NCI-H128 (cell line): Measurements from ENCODE around the gene LCN1.
A peak's percentile ranks its signal among the peaks of the same experiment; 100 is the strongest.

Experiments
- DNase-seq: peaks from one replicate; lab custom pipeline; 2025; ENCODE audit not compliant: unreplicated experiment; lab: John Stamatoyannopoulos, UW

The LCN1 gene

GRCh38 chr9:135488013-135488330 lies 33.3 kb upstream of the LCN1 start:
- no peak for DNase-seq

- no peak for DNase-seq
Observed at GRCh38 chr9:135488527-135488926, 32.7 kb upstream of the LCN1 start.

- DNase-seq = no peak
Observed at GRCh38 chr9:135489188-135489906, 31.9 kb upstream of the LCN1 start.

GRCh38 chr9:135490166-135490870 lies 30.9 kb upstream of the LCN1 start:
- no peak for DNase-seq

DNA sequence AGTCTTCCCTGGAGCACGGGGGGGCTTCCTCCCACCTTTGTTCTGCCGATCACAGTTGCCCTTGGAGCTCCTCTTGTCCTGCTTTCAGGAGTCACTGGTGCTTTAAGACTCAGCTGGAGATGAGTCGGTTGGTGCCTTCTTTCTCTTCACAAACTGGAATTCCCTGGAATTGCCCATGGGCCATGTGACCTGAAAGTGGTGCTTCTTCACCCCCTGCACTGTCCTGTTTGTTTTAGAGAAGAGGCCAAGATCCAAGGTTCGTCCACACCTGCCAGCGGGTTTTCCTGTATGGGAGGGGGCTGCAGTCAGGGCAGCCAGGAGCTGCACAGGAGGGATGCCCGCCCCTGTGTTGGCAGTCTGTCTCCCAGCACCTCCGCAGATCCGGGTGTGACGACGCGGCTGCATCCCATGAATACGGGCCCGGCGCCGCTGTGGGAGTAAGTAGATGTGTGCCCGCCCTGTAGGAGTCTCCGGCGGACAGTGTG lies 30.2 kb upstream of the LCN1 start:
- DNase-seq = no peak

GRCh38 chr9:135491764-135492163 lies 29.5 kb upstream of the LCN1 start:
- no peak for DNase-seq

DNA sequence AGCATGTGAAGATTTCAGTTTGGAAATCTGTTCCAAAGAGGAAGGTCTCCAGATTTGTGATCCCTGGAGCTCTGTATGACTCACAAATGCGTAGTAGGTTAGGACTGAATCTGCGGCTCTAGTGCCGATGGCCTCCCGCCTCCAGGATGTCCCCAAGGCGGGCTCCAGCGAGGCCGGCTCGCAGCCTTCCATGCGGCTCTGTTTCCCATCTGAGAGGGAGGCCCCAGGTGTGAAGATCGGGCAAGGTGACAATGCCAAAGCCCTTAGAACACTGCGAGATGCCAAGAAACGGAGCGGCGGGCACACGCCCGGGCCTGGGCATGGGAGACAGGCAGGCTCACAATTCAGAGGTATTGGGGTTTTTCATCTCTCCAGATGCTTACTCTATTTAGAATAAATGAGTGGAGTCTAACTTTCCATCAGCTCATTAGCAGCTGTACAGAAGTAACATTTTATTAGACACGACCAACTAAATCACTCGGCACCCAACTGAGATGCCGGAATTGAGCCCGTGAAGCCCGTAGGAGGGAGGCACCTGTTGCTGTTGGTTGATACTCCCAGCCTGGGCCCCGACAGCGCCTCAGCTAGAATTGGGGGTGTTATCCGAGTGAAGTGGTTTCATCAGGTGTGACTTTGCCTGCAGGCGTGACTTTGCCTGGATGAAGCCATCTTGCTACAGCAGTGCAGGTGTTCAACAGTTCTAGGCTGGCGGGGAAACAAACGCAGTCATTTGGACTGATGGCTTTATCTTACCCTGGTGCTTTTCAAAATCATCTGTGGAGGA lies 28.2 kb upstream of the LCN1 start:
- no peak for DNase-seq

DNA sequence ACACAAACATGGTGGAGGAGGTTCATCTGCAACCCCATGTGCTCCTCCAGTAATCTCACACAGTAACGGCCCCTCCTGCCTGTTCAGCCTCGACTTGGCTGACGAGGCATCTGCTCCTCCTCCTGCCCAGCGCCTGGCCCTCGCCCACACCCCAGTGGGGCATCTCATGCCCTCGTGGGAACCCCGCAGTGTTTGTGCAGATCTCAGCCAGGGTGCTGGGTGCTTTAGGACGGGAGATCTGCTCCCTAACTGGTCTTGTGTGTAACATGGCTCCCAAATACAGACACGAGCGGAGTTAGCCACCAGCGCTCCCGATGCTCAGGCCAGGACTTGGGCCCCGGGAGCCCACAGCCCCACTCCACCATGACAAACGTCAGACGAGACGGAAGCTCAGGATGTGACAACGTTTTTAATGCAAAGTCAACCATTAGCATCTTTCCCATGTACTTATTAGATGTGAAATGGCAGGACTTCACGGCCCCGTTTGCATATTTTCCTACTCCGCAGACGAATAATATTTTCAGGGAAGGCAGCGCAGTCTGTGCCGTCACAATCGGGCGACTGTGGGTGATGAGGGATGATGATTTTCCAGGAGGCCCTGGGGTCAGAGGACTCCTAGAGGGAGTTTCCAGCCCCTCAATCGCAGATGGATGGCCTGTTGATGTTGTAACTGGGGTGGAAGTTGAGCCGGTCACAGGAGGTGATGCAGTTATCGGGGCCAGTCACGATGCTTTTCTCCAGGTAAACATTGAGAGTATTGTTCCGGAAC lies 26.3 kb upstream of the LCN1 start:
- no peak for DNase-seq

DNA sequence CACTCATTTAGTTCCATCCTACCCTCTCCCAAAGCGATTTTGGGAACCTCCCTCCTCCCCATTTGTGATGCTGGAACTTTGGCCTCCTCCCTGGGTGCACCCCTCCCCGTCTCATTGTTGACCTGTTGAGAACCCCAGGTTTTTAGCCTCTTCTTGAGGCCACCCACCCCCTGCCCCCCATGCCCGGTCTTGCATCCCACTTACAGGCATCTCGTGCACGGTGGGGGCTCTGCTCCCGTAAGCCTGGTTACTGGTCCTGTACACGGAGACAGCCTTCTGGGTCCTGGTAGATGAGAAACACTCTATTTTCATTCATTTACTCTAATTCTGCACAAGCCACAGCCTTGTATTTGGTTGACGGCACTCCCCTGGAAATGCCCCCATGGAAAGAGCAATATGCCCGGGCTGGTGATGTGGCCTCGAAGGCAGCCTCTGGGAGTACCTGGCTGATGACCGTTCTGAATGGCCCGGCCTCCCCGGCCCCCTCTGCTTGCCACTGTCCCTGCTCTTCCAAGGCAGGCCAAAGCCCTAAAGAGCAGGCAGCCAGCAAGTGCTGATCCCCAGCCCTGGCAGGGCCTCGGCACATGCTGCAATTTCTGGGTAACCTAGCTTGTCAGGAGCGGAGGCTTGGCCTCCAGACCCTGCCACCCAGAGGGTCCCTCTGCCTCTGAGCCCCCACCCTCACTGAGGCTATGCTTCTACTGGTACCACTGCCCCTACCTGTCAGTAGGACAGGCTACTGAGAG lies 22.7 kb upstream of the LCN1 start:
- no peak for DNase-seq

GRCh38 chr9:135499326-135500070 lies 21.7 kb upstream of the LCN1 start:
- DNase-seq = peak; percentile 64

DNA sequence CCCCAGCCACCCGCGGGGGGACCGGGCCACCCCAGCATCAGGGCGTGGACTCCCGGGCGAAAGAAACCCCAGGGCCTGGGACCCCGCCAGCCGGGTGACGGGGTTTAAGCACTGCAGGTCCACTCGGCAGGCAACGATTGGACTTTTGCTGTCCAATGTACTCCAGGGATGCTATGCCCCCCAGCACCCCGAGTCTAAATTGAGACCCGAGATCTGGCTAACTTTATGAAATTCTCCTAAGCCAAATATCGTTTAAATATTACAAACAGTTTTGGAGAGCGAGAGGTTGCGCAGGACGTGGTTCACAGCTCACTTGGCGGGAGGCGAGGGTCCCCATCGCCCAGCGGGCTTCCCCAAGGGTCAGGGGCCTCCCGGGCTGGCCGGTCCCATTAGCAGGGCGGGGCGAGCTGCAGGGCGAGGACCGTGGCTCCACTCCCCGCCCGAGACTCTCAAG lies 21.1 kb upstream of the LCN1 start:
- no peak for DNase-seq

GRCh38 chr9:135500525-135501260 lies 20.5 kb upstream of the LCN1 start, which contains the start of gene MRPS2:
TSS of gene MRPS2 (plus strand) at chr9:135500682. CDS start at chr9:135500711, 29 bp downstream.
- DNase-seq = peak; percentile 74

- DNase-seq = no peak
Observed at GRCh38 chr9:135501261-135502167, 19.7 kb upstream of the LCN1 start.

DNA sequence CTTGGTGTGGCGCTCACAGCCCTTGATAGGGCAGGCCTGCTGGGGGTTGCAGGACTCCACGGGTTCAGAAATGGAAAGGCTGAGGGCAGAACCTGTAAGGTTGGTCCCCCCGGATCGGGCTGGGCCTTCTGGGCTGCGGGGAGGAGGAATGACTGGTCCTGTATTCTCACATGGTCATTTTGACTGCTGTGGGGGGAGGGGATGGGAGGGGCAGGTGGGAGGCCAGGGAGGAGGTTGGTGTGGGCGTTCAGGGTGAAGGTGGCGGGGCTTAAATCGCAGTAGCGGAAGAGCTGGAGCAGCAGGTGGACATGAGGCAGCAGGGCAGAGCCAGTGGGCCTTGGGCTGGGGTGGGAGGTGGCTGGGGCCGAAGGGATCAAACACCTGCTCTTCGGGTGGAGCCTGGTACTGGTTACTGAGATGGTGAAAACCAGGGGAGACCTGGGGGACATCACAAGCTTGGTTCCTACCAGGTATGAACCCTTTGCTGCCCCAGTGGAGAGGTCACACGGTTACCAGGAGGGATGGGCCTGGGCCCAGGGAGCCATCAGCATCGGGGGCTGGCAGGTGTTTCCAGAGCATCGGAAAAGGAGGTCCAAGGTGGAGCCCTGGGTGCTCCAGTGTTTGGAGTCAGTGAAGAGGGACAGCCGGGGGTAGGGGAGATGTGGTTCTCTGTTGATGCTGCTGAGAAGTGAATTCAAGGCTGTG lies 18.9 kb upstream of the LCN1 start:
- DNase-seq = no peak

DNA sequence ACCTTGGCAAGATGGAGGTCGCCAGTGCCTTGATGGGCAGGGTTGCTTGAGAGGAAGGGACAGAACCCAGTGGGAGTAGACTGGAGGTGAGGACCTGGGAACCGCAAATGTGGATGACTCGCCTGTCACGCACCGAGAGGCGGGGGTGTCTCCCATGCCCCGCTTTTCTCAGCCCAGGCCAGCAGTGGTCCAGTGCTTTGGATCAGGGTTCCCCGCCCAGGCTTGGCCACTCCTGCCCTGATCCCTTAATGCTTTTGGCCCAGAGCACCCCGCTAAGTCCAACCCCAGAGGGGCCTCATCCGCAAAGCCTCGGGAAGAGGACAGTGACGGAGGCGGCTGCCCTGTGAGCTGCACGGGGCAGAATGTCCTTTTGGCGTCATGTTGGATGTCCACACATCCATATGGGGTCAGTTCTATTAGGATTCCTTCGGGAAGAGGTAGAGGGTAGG lies 18.3 kb upstream of the LCN1 start:
- DNase-seq = no peak

DNA sequence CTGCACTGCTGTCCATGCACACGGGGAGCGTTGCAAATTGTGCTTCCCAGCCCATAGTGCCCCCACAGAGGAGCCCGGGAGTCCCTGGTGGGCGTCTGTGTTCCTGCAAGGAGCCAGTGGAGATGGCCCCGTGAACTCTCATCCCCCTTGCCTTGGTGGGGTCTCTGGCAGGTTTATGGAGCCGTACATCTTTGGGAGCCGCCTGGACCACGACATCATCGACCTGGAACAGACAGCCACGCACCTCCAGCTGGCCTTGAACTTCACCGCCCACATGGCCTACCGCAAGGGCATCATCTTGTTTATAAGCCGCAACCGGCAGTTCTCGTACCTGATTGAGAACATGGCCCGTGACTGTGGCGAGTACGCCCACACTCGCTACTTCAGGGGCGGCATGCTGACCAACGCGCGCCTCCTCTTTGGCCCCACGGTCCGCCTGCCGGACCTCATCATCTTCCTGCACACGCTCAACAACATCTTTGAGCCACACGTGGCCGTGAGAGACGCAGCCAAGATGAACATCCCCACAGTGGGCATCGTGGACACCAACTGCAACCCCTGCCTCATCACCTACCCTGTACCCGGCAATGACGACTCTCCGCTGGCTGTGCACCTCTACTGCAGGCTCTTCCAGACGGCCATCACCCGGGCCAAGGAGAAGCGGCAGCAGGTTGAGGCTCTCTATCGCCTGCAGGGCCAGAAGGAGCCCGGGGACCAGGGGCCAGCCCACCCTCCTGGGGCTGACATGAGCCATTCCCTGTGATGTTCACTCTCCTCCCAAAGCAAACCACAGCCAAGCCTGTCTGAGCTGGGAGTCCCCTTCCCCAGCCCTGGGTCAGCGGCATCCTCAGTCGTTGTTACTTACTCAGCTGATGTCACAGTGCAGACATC lies 17.6 kb upstream of the LCN1 start:
- DNase-seq = no peak
